Liver (tissue), 9 donors: ENCODE measurements around the gene PRKCD. TPM values are rescaled to one million over a fixed set of nuclear protein-coding genes. Genes with fewer than 3 reads are reported as not detected.

Experiments used
- DNase-seq: peaks from one replicate; pipeline ENCODE4 v3.0.0-alpha.2; 2017; ENCODE audit warnings: low spot score
- H3K27ac ChIP-seq, 2 donors: one replicate each; pipeline ENCODE4 v1.7.0; 2013; ENCODE audit warnings: inconsistent platforms in 2 of 2, low read length in 2 of 2, control low read depth in 1 of 2, low read depth in 1 of 2, mild to moderate bottlenecking in 1 of 2
- H3K27me3 ChIP-seq, 4 donors: one replicate each; pipeline versions ENCODE4 v1.6.1 to v1.7.0; 2013; ENCODE audit warnings: low read length in 3 of 4, inconsistent platforms in 1 of 4, mild to moderate bottlenecking in 1 of 4, moderate library complexity in 1 of 4; ENCODE audit not compliant: control insufficient read depth in 4 of 4, insufficient read depth in 4 of 4
- H3K36me3 ChIP-seq, 4 donors: one replicate each; pipeline versions ENCODE4 v1.6.1 to v1.7.0; 2013; ENCODE audit warnings: low read length in 3 of 4, mild to moderate bottlenecking in 3 of 4, low read depth in 1 of 4, moderate library complexity in 1 of 4; ENCODE audit not compliant: control insufficient read depth in 4 of 4, insufficient read depth in 3 of 4
- H3K4me1 ChIP-seq, 4 donors: one replicate each; pipeline versions ENCODE4 v1.6.1 to v1.7.0; 2013; ENCODE audit warnings: low read length in 3 of 4, mild to moderate bottlenecking in 3 of 4, moderate library complexity in 1 of 4; ENCODE audit not compliant: control insufficient read depth in 4 of 4, insufficient read depth in 4 of 4
- H3K4me3 ChIP-seq, 3 donors: one replicate each; pipeline versions ENCODE4 v1.6.1 to v1.7.0; 2013; ENCODE audit warnings: low read length in 3 of 3, control low read depth in 1 of 3, low read depth in 1 of 3, mild to moderate bottlenecking in 1 of 3
- H3K9ac ChIP-seq, 2 donors: one replicate each; pipeline ENCODE4 v1.7.0; 2013; ENCODE audit warnings: low read length in 2 of 2, mild to moderate bottlenecking in 2 of 2, moderate library complexity in 2 of 2, control low read depth in 1 of 2, low read depth in 1 of 2
- H3K9me3 ChIP-seq, 4 donors: one replicate each; pipeline versions ENCODE4 v1.6.1 to v1.7.0; 2013; ENCODE audit warnings: low read length in 3 of 4; ENCODE audit not compliant: control insufficient read depth in 4 of 4
- CTCF ChIP-seq: fragments of 150-350 bp; IDR thresholded peaks from 2 replicates; pipeline ENCODE4 v1.5.1; 2017; ENCODE audit warnings: improper control_type of control experiment, low read depth, low read length; ENCODE audit not compliant: missing input control
- EGR1 ChIP-seq, 2 donors: IDR thresholded peaks; 2 replicates each; pipeline ENCODE4 v1.6.1; 2016 to 2018; ENCODE audit warnings: antibody characterized with exemption in 2 of 2, low read depth in 2 of 2
- FOXA1 ChIP-seq: IDR thresholded peaks from 2 replicates; pipeline ENCODE4 v1.6.1; 2016; ENCODE audit warnings: antibody characterized with exemption
- GABPA ChIP-seq, 2 donors: IDR thresholded peaks in 1 of 2; conservative IDR thresholded peaks in 1 of 2; 2 replicates each; pipeline ENCODE4 v1.6.1; 2016; ENCODE audit warnings: antibody characterized with exemption in 2 of 2, mild to moderate bottlenecking in 1 of 2, moderate library complexity in 1 of 2
- HNF4A ChIP-seq, 2 donors: conservative IDR thresholded peaks; 2 replicates each; pipeline ENCODE4 v1.6.1; 2016; ENCODE audit warnings: antibody characterized with exemption in 2 of 2, mild to moderate bottlenecking in 2 of 2
- HNF4G ChIP-seq: IDR thresholded peaks from 2 replicates; pipeline ENCODE4 v1.6.1; 2016; ENCODE audit warnings: antibody characterized with exemption
- JUND ChIP-seq, 2 donors: IDR thresholded peaks; 2 replicates each; pipeline ENCODE4 v1.6.1; 2016; ENCODE audit warnings: antibody characterized with exemption in 2 of 2
- MAX ChIP-seq: IDR thresholded peaks from 2 replicates; pipeline ENCODE4 v1.6.1; 2016; ENCODE audit warnings: antibody characterized with exemption
- NR2F2 ChIP-seq: IDR thresholded peaks from 2 replicates; pipeline ENCODE4 v1.6.1; 2016; ENCODE audit warnings: antibody characterized with exemption
- RAD21 ChIP-seq, 2 donors: IDR thresholded peaks; 2 replicates each; pipeline ENCODE4 v1.6.1; 2016; ENCODE audit warnings: antibody characterized with exemption in 2 of 2, mild to moderate bottlenecking in 2 of 2
- REST ChIP-seq: IDR thresholded peaks from 2 replicates; pipeline ENCODE4 v1.6.1; 2016; ENCODE audit warnings: antibody characterized with exemption, mild to moderate bottlenecking
- RXRA ChIP-seq, 2 donors: IDR thresholded peaks; 2 replicates each; pipeline ENCODE4 v1.6.1; 2017 to 2018; ENCODE audit warnings: antibody characterized with exemption in 2 of 2, mild to moderate bottlenecking in 1 of 2
- SP1 ChIP-seq: IDR thresholded peaks from 2 replicates; pipeline ENCODE4 v1.6.1; 2018; ENCODE audit warnings: antibody characterized with exemption, mild to moderate bottlenecking
- YY1 ChIP-seq: IDR thresholded peaks from 2 replicates; pipeline ENCODE4 v1.6.1; 2016; ENCODE audit warnings: antibody characterized with exemption, mild to moderate bottlenecking
- ZBTB33 ChIP-seq: IDR thresholded peaks from 2 replicates; pipeline ENCODE4 v1.6.1; 2016; ENCODE audit warnings: antibody characterized with exemption
- whole genome bisulfite sequencing: extraction: QIAGEN DNeasy Blood & Tissue Kit; methylation state at CpG from one replicate; pipeline ENCODE4 v1.1.7; 2013; 5-methylcytosine and 5-hydroxymethylcytosine counted together
- polyA plus RNA-seq, 2 donors: library from polyadenylated mRNA; stranded (reverse) in 1 of 2; unstranded in 1 of 2; fragments of 200-250 nt in 1 of 2; fragments of >200 nt in 1 of 2; fragmentation: Nextera tagmentation in 1 of 2; extraction: Ambion mirVana in 1 of 2; gene quantifications; one replicate each; pipeline versions ENCODE4 v1.2.1 to v1.2.3, GENCODE V29; 2013 to 2015
- total RNA-seq, 2 donors: library from RNA; depleted of rRNA; stranded (reverse); fragments of >200 nt; gene quantifications; one replicate each; pipeline ENCODE4 v1.2.3, GENCODE V29; 2014
- donor health status: healthy.
- donor health status: healthy.
- donor health status: healthy.
- donor health status: healthy.
- donor health status: healthy.

Gene PRKCD
- total and polyA plus RNA-seq, 4 donors = 3.1 to 7.3 (median 3.4) TPM

GRCh38 chr3:53139906-53140846 lies 20.8 kb upstream of the PRKCD start:
- 73% methylated on average over 6 of the region's 6 CpGs for WGBS
- no peaks in the 10 kb centered on the region for H3K9me3 ChIP-seq
- TF ChIP-seq ZBTB33 (no peak), NR2F2 (no peak), RAD21 (IDR thresholded peaks at IDR 0.05) (no peak)
- no peaks in the 10 kb centered on the region for H3K27me3 ChIP-seq
- H3K36me3 ChIP-seq = no peaks in the 10 kb centered on the region
- no peak overlapping the region for H3K9ac ChIP-seq
- DNase-seq = no peak
- H3K4me3 ChIP-seq = no peak overlapping the region
- peaks cover 0 to 7% (median 6%) of the 10 kb centered on the region in 4 donors for H3K4me1 ChIP-seq
- no peak overlapping the region for H3K27ac ChIP-seq

GRCh38 chr3:53140847-53141845 lies 19.9 kb upstream of the PRKCD start:
- Histone ChIP-seq H3K27ac (no peak overlapping the region), H3K4me3 (no peak overlapping the region), H3K36me3 (no peaks in the 10 kb centered on the region), H3K9ac (no peak overlapping the region), H3K4me1 (peaks cover 0 to 7% (median 6%) of the 10 kb centered on the region in 4 donors), H3K27me3 (no peaks in the 10 kb centered on the region), H3K9me3 (no peaks in the 10 kb centered on the region)
- no peak for DNase-seq
- 73% methylated on average over 6 of the region's 6 CpGs for WGBS
- no peak for TF ChIP-seq ZBTB33
- TF ChIP-seq GABPA (IDR thresholded peaks at IDR 0.05 in 1 of 2, conservative IDR thresholded peaks at IDR 0.05 in 1 of 2) = no peak
- TF ChIP-seq HNF4A (conservative IDR thresholded peaks at IDR 0.05) = no peak
- TF ChIP-seq FOXA1 = no peak
- TF ChIP-seq SP1 = no peak
- TF ChIP-seq CTCF = no peak
- TF ChIP-seq JUND (IDR thresholded peaks at IDR 0.05) = no peak
- TF ChIP-seq HNF4G = no peak
- no peak for TF ChIP-seq NR2F2
- TF ChIP-seq RXRA (IDR thresholded peaks at IDR 0.05) = no peak
- TF ChIP-seq MAX = no peak
- no peak for TF ChIP-seq REST
- no peak for TF ChIP-seq EGR1 (IDR thresholded peaks at IDR 0.05; ENCODE audit: low read depth in 2 of 2)
- TF ChIP-seq YY1 = no peak
